HG03342 (cell line): ENCODE measurements around the gene NFIA.

Experiments used
- ATAC-seq: cut with Tn5 transposase; IDR thresholded peaks from one replicate; pipeline ENCODE4 v1.9.1; 2021; ENCODE audit warnings: mild to moderate bottlenecking, moderate library complexity; ENCODE audit not compliant: unreplicated experiment

NFIA gene

DNA sequence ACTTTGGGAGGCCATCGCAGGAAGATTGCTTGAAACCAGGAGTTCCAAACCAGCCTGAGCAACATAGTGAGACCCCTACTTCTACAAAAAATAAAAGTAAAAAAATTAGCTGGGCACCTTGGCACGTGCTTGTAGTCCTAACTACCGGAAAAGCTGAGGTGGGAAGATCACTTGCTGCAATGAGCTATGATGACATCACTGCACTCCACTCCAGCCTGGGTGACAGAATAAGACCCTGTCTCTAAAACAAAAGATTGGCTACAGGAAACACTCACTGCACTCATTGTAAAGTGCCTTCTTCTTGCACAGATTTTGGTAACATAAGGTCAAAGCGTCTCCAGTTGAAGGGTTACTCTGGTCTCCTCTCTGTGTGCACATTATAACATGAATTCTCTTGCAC is 336.8 kb downstream of the NFIA start:
- ATAC-seq: no peak

DNA sequence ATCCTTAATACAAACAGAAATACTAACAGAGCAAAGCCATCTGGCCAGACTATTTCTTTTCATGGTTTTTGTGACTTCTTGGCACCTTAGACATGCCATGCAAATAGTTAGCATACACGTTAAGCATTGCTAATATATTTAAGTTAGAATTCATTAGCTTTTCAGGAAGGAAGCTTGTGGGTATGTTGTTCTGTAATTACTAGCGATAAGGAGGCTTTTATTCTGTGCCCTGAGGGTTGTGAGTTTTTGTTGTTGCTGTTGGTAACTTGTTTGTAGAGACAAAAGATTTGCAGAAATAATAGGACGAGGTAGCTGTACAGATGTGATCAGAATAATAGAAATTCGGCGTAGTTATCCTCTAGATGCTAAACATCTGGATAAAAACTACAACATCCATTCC is 337.3 kb downstream of the NFIA start:
- ATAC-seq: no peak

DNA sequence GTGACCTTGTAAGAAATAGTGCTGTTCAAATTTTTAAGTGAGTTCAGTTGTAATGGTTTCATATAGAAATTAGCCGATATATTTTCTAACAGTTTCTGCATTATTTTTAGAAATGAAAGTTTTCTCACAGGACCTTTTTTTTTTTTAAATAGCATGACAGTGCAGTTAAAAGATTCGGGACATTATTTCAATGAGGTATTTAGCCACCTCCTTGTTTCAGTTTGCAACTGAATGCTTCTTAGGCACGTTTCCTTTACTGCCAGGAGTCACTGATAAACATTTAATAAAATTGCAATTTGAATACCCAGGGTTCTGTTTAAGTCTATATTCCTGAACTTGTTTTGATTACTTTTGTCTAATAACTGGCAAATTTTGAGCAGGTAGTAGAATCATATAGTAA is 337.9 kb downstream of the NFIA start:
- no peak for ATAC-seq

DNA sequence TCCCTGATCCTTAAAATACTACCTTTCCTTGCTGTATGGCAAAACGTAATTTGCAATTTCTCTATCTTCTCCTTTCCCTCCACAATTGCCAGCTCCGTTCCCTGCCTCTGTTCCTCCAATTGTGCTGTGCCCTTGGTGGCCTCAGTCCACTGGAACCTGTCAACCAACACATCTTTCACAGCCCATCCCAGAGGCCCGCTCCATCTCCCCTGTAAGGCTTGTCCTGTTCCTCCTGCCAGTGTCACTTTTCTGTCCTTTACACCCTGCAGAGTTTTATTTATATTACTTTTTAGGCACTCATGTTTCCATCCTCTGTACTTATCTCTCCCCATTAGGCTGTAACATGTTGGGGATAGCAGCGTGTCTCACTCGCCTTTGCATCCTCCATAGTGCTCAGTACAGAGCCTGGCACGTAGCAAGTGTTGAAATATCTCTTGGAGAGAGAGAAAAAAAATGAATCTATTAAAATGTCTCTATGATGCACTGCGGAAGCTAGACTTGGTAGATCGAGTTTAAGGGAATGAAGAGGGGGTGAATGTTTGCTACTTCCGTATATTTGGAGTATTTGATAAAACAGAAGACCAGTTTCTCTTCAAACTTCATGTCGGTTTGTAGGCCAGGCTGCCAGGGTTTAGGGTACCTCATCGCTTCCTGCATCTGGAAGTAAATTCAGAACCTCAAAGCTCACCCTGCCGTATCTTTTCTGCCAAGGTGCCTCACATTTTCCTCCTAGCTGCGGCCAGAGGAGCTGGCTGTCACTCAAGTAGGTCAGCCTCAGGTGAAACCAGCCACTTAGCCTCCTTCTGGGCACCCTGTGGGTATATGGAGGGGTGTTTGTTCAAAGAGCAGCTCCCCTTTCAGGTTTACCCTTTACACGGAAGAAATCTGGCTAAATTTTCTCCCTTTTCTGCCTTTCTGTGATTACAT is 338.8 kb downstream of the NFIA start:
- ATAC-seq: no peak

DNA sequence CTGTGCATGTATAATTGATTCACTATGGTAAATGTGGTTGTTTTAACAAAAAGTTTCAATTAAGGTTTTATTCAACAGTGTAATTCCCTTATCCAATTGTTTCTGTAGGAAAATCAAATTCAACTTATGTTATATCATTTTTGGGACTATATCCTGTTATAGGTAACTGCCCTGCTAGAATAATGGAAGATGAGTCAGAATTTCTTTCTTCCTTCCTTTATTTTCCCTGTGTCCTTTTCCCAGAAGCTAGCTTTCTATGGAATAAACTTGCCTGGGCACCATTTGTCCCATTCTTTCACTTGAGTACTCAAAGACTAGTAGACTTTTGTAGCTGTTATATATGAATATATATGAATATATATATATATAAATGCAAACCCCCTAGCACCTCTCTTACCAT is 341.3 kb downstream of the NFIA start:
- ATAC-seq: no peak

DNA sequence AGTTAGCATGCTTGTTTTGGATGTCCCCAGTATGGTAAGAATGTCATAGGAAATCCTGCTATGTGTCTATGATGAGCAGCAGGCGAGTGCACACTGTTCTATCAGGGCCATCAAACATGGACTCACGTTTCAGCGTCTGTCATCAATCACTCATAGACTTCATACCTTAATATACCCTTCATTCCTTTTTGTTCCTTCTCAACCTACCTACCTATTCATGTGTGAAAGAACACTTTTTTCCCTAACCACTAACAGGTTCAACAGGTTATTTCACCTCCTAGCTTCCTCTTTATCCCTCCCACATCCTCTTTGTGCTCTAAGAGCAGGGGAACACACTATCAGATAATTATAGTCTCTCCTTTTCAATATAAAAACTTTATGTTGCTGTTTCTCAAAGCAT is 342.0 kb downstream of the NFIA start:
- ATAC-seq: no peak

DNA sequence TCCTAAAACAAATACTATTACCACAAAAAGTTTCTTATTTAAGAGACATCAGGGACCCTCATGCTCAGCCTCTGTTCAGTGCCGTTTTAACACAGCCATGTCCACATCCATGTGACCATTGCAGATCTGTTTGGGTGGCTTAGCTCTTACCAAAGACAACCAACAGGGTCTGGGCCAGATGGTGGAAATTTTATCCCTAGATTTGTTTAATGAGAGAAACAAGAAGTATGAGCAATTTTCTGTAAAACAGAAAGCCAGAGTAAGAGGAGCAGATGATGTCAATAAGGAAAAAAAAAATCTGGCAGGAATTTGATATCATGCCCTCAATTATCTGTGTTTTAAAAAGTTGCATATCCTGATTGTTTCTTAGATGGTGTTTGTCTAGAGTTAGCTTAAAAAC is 342.7 kb downstream of the NFIA start:
- no peak for ATAC-seq

DNA sequence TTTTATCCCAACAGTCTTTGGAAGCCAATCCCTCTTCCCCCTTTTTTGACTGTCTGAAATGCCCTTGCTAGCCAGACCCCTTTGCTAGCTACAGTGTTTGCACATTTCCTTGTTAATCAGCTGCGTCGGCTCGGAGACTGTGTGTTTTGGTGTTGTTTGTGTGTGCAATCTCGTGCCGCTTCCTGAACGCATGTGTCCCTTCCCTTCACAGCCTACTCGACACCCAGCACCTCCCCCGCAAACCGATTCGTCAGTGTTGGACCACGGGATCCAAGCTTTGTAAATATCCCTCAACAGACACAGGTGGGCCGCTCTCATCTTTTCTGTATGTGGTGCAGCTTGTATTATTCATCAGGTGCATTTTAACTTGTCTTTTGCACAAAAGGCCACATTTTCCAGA is 343.9 kb downstream of the NFIA start:
- no peak for ATAC-seq

DNA sequence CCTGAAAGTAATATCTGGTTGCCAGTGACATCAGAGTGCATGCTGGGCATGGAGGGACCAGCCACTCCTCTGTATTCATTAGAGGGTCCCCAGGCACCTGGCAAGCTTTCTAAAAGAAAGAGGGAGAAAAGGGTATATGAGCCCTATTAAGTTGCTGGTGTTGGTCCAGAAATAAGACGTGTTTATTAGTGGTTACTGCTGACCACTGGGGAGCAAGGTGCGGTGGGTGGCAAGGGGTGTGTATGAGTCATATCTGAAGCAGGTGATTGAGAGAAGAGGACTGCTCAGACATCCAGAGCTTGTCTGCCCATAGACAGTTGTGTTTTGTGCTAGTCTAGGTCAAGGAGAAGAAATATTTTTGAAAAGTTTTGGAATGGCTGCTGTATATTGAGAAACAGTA is 344.5 kb downstream of the NFIA start:
- no peak for ATAC-seq

DNA sequence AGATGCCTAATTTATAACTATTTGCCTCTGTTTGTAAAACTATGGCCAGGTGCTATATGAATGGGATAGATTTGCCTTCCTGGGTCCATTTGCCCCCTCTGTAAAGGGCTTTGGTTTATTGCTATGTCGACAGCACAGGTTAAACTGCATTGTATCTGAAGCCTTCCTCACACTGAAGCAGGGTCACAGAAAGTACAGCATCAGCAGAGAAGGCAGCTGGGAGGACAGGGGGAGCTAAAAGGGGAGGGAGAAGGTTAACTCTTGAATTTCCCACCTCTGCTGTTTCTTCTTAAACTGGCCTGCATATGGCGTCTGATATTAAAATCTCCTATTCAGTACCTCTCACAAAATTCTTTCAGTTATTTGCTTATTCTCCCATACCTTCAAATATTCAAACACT is 345.1 kb downstream of the NFIA start:
- no peak for ATAC-seq

DNA sequence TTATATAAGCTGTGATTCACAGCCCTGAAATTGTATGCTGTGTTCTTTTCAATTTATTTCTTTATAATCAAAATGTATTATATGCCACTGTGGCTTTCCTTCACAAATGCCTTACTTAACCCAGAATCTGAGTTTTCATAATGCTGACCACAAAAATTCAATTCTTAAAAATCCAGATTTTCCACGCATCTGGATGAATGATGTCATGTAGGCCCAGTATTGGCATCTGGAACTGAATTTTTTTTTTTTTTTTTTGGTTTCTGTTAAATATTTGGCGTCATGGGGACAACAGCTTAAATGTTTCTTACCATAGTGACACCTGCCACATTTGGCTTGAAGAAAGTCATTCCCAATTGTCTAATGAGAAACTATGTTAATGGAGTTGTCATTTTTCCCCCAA is 345.8 kb downstream of the NFIA start:
- ATAC-seq: no peak

DNA sequence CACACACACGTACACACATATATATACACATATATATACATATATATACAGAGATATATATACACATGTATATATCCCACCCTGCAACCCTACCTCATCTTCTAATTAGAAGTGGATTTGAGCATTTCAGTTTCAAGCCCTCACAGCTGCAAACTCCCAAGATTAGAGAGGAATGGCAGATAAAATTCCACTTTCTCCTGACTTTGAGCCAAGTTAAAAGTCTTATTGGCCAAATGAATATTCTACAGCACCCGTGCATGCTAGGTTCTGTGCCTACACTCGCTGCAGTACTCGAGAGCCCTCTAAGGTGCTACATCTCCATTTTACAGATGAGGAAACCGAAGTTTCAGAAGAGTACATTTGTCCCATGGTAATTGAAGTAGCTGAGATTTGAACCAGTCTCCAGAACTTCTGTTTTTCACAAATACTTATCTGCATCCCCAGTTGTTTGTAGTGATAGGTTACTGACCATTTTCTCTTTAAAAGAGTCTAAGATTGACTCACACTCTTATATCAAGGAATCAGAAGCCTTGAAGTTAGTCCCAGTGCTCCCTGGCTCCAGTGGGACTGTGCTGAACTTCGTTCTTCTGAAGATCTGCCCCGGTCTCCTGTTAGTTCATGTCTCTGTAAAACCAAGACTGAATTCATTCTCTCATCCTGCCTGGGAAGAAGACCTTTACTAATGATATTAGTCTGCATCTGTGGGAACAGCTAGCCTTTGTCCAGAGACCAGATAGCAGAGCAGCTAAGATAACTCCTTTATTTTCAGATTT is 350.4 kb downstream of the NFIA start:
- ATAC-seq: no peak

DNA sequence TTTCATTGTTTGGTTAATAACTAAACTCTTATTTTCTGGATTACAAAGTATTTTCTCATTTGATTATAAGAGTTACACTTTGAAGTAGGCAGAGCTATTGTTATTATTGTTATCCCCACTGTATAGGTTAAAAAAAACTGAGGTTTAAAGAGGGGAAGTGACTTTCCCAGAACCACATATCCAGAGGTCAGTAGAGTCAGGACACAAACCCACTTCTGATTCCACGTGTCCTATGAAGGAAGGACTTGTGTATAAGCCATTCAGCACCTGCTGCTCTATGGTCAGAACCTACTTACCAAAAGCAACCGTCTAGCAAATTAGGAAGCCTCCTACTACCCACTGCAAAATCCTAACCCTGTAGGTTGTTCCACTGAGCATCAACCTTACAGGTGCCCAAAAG is 351.3 kb downstream of the NFIA start:
- no peak for ATAC-seq

DNA sequence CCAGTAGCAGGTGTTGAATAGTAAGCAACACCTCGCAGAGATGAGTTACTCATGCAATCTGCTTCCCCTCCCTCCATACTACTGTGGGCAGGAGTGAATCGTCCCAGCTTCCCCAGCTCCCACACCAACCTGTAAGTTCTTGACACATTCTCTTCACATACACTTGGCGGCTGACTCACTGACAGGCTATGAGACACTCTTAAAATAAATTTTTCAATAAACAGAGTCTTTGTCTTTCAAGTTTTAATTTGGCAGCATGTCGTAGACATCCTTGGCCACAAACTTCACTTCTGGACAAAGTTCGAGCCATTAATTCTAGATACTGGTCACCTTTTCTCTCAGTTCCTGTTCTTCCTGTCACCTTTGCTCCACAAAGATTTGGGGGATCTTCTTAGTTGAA is 351.9 kb downstream of the NFIA start:
- ATAC-seq: peak; percentile 60

DNA sequence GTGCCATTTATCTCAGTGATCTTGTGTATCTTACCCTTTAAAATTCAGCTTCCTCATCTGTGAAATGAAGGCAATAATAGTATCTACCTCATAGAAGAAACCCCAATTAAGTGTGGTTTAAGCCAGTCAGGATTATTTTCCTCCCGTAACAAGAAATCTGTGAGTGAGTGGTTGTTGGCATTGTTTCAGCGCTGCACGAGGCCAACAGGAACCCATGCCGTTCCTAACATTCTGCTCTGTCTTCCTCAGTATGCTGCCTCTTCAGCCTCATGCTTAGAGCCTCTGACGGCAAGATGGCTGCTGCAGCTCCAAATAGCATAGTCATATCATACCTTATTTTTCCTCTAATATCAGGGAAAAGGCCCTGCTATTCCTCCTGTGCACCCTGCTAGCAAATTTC is 352.9 kb downstream of the NFIA start:
- no peak for ATAC-seq

DNA sequence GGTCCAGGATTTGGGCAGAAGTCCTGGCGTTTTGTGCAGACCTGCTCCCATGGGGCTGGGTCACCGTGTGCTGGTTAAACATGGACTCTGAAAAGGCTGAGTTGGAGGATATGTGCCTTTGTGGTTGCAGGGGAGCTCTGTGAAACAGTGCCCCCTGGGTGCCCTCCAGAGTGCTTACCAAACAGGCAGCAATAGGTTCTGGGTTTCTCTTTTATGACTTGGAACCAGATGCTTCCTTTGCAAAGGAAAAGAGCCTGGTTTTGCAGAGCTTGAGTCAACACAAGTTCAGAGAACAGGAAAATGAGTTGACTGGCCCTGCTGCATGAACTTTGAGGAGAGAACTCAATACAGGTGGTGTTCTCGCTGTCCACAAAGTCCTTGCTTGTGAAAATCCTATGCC is 353.7 kb downstream of the NFIA start:
- no peak for ATAC-seq

DNA sequence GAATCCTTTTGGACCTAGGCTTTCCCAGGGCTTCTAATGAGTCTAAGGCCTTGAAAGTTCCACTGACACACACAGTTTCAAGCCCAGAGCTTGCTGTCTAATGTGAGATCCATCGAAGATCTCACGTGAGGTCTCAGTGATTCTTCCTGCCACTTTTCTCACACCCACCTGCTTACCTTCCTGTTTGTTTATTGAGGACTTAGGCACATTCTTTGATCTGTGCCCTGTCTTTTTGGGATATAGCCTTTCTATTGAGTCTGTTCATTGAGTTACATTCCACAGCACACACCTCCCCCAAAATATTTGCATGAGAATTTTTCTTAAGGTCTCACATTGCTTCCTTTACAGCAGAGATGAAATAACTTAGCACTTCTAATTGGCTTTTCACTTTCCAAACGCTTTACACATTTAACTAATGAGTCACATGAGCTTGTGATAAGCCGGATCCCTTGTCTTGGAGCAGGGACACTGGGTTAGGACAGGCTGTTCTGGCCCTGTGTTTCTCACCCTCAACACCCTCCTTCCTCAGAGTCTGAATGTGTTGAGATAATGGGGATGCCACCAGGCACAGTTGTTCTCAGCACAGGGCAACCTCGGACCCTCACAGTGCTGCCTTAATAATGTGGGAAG is 354.2 kb downstream of the NFIA start:
- ATAC-seq: no peak

DNA sequence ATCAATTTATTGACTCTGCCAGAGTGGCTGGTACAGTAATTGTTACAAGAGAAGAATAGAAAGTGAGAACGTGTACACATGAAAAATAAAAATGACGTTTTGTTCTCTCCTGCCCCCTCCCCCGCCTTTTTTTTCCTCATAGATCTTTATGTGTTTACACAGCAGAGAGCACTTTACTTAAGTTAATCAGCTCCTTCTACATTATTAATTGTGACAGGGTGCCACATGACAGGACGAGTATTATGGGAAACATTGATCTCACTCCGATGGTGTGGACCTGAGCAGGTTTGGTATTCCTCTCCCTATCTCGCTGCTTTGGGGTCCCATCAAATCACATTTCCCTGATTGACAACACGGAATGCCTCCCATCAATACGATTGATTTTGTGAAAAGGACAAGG is 356.9 kb downstream of the NFIA start:
- ATAC-seq: no peak

DNA sequence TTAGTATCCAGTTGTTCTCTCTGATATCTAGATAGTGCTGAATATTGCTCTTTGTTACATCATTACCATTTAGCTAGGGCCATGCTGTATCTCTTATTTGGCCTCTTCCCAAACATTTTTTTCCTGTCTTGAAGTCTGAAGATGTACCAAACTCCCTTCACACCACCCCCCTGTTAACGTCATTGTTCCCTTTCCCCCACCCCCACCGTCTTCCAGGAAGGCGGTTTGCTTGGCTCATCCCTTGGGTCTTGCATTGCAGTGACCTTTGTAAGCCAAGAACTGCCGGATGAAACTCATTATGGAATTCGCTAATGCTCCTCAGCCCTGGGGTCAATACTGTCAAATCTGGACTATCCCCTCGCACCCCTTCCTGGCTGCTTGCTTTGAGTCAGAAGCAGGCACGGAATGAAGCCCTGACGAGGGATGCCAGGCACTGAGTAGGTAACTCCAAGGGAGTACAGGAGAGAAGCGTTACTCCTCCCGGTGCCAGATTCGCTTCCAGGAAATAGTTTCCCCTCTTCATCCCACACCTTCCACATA is 359.4 kb downstream of the NFIA start:
- no peak for ATAC-seq

DNA sequence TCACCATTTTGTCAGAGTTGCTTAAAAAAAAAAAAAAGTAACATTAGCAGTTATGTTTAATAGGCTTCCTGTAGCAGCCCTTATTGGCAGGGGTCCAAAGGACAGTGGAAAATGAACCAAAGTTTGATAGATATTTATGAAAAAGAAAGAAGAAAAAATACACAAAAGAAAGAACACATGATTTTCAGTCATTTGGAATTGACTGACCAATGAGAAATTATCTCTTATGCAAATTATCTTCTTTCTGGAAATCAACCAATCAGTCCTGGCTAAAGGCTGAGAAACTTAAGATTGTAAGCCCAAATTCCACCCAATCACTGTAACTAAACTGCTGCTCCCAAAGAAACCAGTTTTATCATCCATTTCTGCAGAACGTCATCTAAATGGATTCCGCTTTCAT is 360.2 kb downstream of the NFIA start:
- no peak for ATAC-seq

DNA sequence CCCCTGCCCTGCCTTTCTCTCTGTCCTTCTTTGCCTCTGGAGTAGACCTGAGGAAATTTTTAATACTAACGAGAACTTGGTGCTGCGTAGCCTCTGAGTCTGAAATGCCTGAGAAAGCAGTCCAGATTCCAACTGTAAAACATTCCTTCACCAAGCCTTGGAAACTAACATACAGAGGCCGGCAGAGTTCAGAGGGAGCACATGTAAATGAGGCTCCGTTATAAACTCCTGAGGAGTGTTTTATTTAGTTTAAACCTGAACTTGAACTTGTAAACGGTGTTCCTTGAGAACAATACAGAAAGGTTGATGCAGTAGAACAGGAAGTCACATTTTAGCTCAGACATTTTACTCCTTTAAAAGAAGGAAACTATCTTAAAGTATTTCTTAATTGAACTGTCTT is 361.9 kb downstream of the NFIA start:
- ATAC-seq: no peak
